GM04503 (cell line): Measurements from ENCODE around the gene CPB1.

ENCODE experiments used
- DNase-seq: peaks from one replicate; pipeline ENCODE4 v3.0.0-alpha.2; 2012; ENCODE audit warnings: low read depth

The CPB1 gene

GRCh38 chr3:148833223-148833622, 5.6 kb downstream of the CPB1 start:
- DNase-seq: no peak

- no peak for DNase-seq
These were observed 12.2 kb downstream of the CPB1 start for GRCh38 chr3:148839805-148840204.

- DNase-seq: no peak
These were observed 12.8 kb downstream of the CPB1 start for GRCh38 chr3:148840451-148840850.

- no peak for DNase-seq
These were observed 18.3 kb downstream of the CPB1 start for GRCh38 chr3:148845756-148846395.

- DNase-seq: no peak
These were observed 19.7 kb downstream of the CPB1 start for GRCh38 chr3:148847351-148847750.

GRCh38 chr3:148848410-148848809, 20.8 kb downstream of the CPB1 start:
- no peak for DNase-seq

- DNase-seq: no peak
These were observed 24.8 kb downstream of the CPB1 start for GRCh38 chr3:148852271-148852992.

GRCh38 chr3:148853076-148853475, 25.5 kb downstream of the CPB1 start:
- no peak for DNase-seq

GRCh38 chr3:148854061-148854460, 26.4 kb downstream of the CPB1 start:
- DNase-seq: no peak

GRCh38 chr3:148856384-148856783, 28.8 kb downstream of the CPB1 start:
- no peak for DNase-seq

GRCh38 chr3:148857316-148857715, 29.7 kb downstream of the CPB1 start:
- no peak for DNase-seq

- DNase-seq: no peak
These were observed 33.8 kb downstream of the CPB1 start for GRCh38 chr3:148861277-148861869.

- DNase-seq: no peak
These were observed 35.7 kb downstream of the CPB1 start for GRCh38 chr3:148863297-148863696.

- no peak for DNase-seq
These were observed 36.2 kb downstream of the CPB1 start for GRCh38 chr3:148863814-148864213.

GRCh38 chr3:148865049-148865448, 37.4 kb downstream of the CPB1 start, which contains the start of gene CPA3:
TSS of gene CPA3 (plus strand) at chr3:148865296. CDS start at chr3:148865308, 12 bp downstream.
- no peak for DNase-seq

GRCh38 chr3:148866261-148866660, 38.6 kb downstream of the CPB1 start:
- no peak for DNase-seq

GRCh38 chr3:148873270-148873927, 45.8 kb downstream of the CPB1 start:
- no peak for DNase-seq

- no peak for DNase-seq
These were observed 46.4 kb downstream of the CPB1 start for GRCh38 chr3:148873977-148874376.

- DNase-seq: no peak
These were observed 50.5 kb downstream of the CPB1 start for GRCh38 chr3:148878095-148878494.

GRCh38 chr3:148879256-148879655, 51.6 kb downstream of the CPB1 start:
- DNase-seq: no peak

GRCh38 chr3:148880681-148881080, 53.1 kb downstream of the CPB1 start:
- DNase-seq: no peak

- no peak for DNase-seq
These were observed 53.7 kb downstream of the CPB1 start for GRCh38 chr3:148881286-148881685.

GRCh38 chr3:148882288-148882687, 54.7 kb downstream of the CPB1 start:
- no peak for DNase-seq
